ENCODE results near the gene AAGAB.

The AAGAB gene

DNA sequence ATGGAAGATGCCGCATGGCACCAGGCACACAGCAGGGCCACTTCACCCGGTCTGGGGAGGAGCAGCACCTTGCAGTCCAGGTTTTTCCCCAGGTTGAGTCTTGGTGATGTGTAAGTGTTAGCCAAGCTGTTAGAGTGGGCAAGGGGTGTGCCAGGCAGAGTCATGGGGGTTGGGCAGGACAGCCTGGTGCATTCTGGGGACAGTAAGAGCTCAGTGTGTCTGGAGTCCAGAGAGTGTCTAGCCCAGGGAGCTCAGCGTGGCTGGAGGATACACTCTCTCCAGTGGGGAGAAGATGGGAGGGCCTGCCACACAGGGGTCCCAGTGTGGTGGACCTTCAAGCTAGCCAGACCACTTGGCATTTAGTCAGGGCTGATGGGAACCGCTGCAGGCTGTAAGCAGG, 87.4 kb downstream of the AAGAB start:
- H3K4me1 ChIP-seq (ENCODE audit: control insufficient read depth in 1 of 2, insufficient read depth in 1 of 2, low read depth in 1 of 2, low read length in 1 of 2) = no peaks in the 10 kb centered on the region
- H3K27me3 ChIP-seq = no peaks in the 10 kb centered on the region
- H3K27ac ChIP-seq = no peak overlapping the region
- H3K36me3 ChIP-seq = peaks cover 23% of the 10 kb centered on the region
- no peak overlapping the region for H3K4me3 ChIP-seq (ENCODE audit: low read depth in 1 of 2, low read length in 1 of 2)
- TF ChIP-seq, protein P1, sequence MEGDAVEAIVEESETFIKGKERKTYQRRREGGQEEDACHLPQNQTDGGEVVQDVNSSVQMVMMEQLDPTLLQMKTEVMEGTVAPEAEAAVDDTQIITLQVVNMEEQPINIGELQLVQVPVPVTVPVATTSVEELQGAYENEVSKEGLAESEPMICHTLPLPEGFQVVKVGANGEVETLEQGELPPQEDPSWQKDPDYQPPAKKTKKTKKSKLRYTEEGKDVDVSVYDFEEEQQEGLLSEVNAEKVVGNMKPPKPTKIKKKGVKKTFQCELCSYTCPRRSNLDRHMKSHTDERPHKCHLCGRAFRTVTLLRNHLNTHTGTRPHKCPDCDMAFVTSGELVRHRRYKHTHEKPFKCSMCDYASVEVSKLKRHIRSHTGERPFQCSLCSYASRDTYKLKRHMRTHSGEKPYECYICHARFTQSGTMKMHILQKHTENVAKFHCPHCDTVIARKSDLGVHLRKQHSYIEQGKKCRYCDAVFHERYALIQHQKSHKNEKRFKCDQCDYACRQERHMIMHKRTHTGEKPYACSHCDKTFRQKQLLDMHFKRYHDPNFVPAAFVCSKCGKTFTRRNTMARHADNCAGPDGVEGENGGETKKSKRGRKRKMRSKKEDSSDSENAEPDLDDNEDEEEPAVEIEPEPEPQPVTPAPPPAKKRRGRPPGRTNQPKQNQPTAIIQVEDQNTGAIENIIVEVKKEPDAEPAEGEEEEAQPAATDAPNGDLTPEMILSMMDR (IDR thresholded peaks at IDR 0.05) = no peak
- no peaks in the 10 kb centered on the region for H3K9me3 ChIP-seq

DNA sequence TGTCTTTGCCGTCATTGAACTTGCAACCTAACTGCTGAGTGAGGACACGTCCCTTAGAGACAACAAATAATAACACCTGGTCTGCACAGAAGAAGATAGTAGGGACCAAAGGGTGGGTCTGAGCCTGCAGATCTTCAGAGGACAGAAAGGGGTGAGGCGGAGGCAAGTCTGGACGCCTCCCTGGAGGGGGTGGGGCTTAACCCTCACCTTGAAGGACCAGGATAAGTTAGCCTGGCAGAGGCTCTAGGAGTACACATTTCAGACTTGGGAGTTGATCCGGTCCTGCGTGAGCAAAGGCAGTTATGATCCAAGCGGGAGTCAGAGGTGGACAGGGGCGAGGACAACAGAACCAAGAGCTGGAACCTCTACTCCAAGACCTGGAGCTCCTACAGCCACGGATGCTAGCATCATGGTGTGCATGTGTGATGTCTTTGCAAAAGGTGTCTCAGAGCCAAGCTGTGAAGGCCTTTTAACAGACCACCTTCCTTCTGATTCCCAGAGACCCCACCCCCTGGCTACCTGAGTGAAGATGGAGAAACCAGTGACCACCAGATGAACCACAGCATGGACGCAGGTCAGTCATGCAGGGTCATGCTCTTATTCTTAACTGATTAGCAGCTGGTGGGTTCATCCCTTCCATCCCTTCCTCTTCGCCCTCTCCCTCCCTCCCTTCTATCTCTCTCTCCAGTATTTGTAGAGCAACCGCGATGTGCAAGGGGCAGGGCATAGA, 88.0 kb downstream of the AAGAB start:
- Histone ChIP-seq H3K4me1 (ENCODE audit: control insufficient read depth in 1 of 2, insufficient read depth in 1 of 2, low read depth in 1 of 2, low read length in 1 of 2) (peaks cover 0 to 3% of the 10 kb centered on the region in 2 experiments), H3K27ac (no peak overlapping the region), H3K36me3 (peaks cover 23% of the 10 kb centered on the region), H3K27me3 (no peaks in the 10 kb centered on the region), H3K9me3 (no peaks in the 10 kb centered on the region), H3K4me3 (ENCODE audit: low read depth in 1 of 2, low read length in 1 of 2) (no peak overlapping the region)
- TF ChIP-seq, protein P1 (IDR thresholded peaks at IDR 0.05) = no peak

DNA sequence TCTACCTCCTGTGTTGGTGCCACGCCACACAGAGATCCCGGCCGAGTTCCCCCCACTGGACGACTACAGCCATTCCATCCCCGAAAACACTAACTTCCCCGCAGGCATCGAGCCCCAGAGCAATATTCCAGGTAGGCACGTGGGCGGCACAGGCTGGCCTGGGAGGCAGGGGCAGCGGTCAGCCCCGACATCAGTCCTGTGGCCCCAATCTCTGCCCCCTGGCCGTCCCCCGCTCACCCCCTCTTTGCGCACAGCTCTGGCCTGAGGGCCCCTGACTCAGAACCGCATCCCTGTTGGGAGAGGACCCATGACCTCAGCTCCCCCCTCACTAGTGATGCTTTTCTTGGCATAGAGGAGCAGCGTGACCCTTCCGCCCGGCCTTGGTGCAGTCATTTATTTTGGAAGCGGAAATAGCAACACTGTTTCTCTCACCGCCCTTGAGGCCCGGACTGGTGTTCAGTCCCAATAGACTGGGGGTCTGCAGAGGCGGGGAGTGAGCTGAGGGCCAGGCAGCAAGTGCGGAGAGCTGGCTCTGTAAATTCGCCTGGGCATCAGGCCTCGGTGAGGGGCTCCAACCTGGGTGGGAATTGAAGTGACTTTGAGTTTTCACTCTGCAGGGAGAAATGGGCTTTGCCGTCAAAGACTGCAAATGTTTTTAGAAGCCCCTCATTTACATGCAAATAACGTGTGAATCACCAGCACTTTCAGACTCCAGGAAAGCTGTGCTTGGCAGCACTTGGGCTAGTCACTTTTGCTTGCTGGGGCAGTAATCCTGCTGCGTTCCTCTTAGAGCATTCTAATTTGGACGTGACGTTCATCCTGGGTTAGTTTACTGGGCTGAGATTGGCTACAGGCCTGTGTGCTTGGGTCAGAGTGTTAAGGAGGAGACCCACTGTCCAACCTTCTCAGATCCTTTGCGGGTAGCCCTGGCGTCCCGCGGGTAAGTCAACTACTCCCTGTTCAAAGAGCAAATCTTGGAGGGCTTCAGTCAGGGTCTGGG, 88.9 kb downstream of the AAGAB start:
- Histone ChIP-seq H3K27me3 (no peaks in the 10 kb centered on the region), H3K4me3 (ENCODE audit: low read depth in 1 of 2, low read length in 1 of 2) (no peak overlapping the region), H3K4me1 (ENCODE audit: control insufficient read depth in 1 of 2, insufficient read depth in 1 of 2, low read depth in 1 of 2, low read length in 1 of 2) (peaks cover 0 to 7% of the 10 kb centered on the region in 2 experiments), H3K9me3 (no peaks in the 10 kb centered on the region), H3K27ac (no peak overlapping the region), H3K36me3 (peaks cover 23% of the 10 kb centered on the region)
- TF ChIP-seq, protein P1 (IDR thresholded peaks at IDR 0.05) = no peak

DNA sequence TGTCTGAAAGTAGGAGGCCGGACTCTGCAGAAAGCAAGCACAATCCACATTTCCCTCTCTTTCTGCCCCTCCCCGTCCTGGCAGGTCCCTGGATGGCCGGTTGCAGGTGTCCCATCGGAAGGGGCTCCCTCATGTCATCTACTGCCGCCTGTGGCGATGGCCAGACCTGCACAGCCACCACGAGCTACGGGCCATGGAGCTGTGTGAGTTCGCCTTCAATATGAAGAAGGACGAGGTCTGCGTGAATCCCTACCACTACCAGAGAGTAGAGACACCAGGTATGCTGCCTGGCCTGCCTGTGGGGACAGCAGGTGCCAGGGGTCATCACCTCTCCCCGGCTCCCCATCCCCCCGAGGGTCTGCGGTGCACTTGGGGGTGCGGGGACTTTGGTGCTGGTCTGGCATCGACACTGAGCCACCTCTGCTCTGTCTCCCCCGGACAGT, 89.6 kb downstream of the AAGAB start:
- H3K27me3 ChIP-seq = no peaks in the 10 kb centered on the region
- peaks cover 0 to 7% of the 10 kb centered on the region in 2 experiments for H3K4me1 ChIP-seq (ENCODE audit: control insufficient read depth in 1 of 2, insufficient read depth in 1 of 2, low read depth in 1 of 2, low read length in 1 of 2)
- TF ChIP-seq, protein P1 (IDR thresholded peaks at IDR 0.05) = no peak
- no peaks in the 10 kb centered on the region for H3K9me3 ChIP-seq
- H3K27ac ChIP-seq = no peak overlapping the region
- H3K4me3 ChIP-seq (ENCODE audit: low read depth in 1 of 2, low read length in 1 of 2) = no peak overlapping the region
- peaks cover 23% of the 10 kb centered on the region for H3K36me3 ChIP-seq

DNA sequence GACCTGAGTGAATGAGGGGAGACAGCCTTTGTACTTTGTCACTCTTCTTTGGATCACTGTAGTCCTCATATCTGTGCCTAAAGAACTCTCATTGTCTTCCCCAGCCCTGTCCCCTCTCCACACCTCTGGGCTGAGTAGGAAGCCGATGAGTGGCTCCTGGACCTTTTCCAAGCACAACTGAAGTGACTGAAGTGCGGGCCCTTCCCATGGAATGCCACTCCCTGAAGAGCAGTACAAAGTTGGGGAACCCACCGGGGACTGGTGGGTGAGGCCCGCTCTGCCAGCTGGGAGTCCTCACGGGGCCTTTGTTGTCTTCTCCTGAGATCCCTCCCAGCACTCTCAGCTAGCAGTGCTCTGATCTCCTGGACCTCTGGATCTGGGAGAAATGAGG, 90.1 kb downstream of the AAGAB start:
- peaks cover 0 to 7% of the 10 kb centered on the region in 2 experiments for H3K4me1 ChIP-seq (ENCODE audit: control insufficient read depth in 1 of 2, insufficient read depth in 1 of 2, low read depth in 1 of 2, low read length in 1 of 2)

More for the DNA sequence above, 90.1 kb downstream of the AAGAB start:
- Histone ChIP-seq H3K27ac (no peak overlapping the region), H3K9me3 (no peaks in the 10 kb centered on the region), H3K27me3 (no peaks in the 10 kb centered on the region), H3K4me3 (ENCODE audit: low read depth in 1 of 2, low read length in 1 of 2) (no peak overlapping the region), H3K36me3 (peaks cover 23% of the 10 kb centered on the region)
- TF ChIP-seq, protein P1 (IDR thresholded peaks at IDR 0.05) = no peak
